HG03039 (cell line): Measurements from ENCODE around the gene CCDC90B.
A peak's percentile ranks its signal among the peaks of the same experiment; 100 is the strongest.
"Not testable (repeated sequence)": the region's sequence is repeated elsewhere in the genome, so short reads cannot be mapped to it uniquely, and the experiment has no call there.

Experiments
- ATAC-seq: cut with Tn5 transposase; IDR thresholded peaks from one replicate; pipeline ENCODE4 v1.9.1; 2021; ENCODE audit warnings: mild to moderate bottlenecking, moderate library complexity; ENCODE audit not compliant: unreplicated experiment

CCDC90B gene

DNA sequence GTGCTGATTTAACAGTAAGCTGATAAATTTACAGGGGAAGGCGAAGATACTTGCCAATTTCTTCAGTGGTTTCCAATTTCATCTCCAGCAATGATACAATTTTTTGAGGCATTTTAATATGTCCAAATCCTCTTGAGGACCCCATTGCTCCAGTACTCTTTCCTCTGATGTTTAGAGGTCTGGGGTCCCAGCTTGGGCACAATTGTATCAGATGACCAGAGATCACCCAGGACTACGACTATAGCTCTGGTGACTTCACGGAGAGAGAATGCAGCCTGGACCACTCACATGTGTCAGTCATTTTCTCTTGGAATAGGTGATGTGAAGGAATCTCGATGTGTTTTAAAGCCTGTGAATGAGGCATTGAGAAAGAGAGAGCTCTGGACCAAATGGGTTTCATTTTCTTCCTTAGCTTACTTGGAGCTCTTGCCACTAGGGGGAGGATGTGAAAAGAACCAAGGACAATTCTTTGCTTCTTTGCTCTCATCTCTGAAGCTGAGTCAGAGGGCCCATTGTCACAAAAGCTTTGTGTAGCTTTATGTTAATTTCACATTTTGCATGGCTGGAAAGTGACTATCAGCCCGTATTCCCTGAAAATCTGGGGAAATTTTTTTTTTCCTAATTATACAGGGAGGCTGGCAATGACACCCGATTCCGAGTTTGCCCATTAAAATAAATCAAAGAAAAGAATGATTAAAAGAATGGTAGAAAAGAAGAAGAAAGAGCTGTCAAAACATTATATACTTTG is 6.7 kb upstream of the CCDC90B start:
- peak; percentile 67 for ATAC-seq

DNA sequence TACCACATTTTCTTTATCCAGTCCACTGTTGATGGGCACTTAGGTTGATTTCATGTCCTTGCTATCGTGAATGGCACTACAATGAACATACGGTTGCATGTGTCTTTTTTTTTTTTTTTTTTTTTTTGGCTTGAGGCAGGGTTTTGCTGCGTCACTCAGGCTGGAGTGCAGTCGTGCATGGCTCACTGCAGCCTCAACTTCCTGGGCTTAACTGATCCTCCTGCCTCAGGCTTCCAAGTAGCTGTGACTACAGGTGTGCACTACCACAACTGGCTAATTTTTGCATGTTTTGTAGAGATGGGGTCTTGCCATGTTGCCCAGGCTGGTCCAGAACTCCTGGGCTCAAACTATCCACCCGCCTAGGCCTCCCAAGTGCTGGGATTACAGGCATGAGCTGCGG is 1.5 kb upstream of the CCDC90B start:
- ATAC-seq: no peak

DNA sequence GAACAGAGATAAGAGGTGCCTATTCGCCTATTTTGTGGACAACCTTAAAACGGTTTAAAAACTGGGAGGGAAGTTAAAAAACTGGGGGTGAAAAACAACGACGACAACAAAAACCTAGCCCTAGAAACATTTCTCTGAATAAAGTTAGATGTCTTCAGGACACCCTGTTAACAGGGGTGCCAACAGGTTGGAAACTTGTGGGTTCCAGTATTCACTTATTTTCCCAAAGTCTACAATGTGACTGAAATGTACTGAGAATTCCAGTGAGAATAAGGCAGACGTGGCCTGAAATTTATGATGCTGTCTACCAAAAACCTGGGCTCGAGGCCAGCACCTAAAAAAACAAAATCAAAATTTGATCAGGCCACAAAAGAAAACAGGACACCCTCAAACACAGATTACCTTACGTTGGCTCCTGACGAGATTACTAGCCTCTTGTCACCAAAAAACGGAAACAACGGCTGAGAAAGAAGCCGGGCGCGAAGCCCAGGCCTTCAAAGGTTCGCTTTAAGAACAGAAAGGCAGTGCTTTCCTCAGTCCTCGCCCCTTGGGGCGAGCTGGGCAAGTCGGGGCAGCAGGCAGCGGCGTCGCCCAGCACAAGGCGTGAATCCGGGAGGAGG is 906 bp downstream of the CCDC90B start:
- ATAC-seq: peak; percentile 31

DNA sequence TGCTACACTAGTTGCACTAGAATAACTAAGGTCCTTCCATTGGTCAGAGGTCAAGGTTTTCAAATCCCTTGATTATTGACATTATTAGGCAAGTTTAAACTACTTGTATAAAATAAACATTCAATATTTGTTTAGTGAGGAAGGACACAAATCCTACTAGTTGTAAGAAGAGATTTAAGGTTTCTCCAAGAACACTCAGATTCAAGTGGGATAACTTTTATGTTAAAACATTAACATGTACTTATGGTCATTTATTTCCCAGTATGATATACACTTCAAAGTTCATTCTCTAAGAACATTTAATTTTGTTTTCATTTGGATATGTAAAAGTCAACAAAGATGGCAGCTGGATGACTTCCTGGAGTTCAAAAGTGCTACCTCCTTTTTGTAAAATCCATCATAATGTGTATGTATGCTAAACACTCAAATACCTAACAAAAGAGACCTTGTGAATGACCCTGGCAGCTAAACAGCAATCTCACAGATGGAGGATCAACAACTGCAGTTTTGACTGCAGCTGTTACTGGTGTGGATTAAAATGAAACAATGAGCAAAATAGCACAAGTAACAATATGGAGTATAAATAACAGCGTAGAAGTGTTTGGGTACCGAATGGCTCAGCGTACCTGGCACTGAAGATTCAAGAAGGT is 1.5 kb downstream of the CCDC90B start:
- no peak for ATAC-seq

DNA sequence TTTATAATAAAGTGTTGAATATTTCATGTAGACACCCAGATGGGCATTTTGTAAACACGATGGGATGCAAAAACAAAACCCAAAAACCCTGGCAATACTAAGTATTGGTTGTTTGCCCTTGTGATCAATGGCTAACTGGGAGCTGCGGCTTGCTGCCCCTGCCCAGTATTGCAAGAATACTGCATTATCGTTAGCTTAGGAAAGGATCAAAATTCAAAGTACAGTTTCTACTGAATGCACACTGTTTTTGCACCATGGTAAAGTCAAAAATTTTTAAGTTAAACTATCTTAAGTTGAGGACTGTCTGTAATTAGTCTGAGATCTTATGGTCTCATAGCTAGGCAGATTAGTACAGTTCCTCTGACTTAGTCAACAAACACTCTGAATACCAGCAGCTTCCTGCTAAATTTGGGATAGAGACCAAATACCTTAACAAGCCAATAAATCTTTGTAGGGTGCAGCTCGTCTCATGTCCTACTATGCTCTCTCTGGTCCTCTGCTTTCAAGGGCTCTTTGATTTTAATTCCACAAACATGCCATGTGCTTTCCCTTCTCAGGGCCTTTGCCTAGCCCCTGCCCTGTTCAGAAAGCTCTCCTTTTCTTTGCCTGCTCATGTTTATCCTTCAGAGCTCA is 4.0 kb downstream of the CCDC90B start:
- no peak for ATAC-seq

DNA sequence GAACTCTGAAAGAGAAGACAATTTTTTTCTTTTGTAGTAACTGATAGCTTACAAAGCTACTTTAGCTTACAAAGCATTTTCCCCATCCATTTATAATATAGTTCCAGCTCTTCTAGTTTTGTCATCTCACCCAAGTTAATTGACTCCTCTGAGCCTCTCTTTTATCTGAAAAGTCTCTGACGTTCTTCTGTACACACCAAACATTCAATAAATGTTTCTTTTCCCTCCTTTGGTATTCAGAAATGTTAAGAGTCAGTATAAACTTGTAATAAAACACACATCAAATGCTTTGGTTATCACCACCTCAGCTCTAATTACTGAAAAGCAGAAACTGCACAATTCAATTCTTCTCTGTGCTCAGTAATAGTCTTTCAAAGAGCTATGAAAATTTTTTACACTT is 5.9 kb downstream of the CCDC90B start:
- ATAC-seq: no peak

DNA sequence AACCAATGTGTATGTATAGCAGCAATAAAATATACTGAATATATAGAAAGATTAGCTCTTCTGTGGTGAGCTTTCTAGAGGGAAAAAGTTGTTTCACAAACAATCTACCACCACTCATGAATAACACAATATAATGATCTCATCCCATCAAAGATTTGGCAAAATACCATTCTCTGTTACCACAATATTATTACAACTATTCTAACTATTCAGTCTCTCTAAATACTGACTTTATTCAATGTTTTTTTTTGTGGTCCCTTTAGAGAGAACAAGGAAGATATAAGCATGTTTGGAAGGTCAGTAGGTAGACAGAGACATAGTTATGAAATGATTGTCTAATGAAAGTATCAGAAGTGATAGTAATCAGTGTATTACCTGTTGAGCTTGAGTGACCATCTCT is 7.8 kb downstream of the CCDC90B start:
- ATAC-seq: no peak

DNA sequence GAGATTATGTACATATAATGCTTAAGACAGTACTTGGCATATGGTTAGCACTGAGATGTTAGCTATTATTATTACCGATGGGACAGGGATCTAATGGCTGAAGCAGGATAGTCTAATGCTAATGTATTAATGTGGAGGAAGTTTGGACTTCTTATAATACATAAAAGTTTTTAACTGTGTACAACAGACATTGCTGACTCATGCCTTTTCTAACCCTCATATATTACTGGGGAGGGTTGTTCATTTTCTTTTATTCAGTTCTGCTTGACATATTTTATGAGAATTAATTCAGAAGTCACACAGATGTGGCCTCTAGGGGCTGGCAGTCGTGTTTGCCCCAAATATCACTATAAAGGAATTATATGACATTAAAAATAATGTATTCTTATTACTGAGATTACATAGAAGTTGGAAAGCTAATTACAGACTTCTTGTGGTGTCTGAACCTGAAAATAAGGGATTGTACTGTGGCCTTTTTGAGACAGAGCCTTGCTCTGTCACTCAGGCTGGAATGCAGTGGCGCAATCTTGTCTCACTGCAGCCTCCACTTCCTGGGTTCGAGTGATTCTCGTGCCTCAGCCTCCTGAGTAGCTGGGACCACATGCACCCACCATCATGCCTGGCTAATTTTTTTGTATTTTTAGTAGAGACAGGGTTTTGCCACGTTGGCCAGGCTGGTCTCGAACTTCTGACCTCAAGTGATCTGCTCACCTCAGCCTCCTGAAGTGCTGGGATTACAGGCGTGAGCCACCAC is 10.1 kb downstream of the CCDC90B start:
- no peak for ATAC-seq

DNA sequence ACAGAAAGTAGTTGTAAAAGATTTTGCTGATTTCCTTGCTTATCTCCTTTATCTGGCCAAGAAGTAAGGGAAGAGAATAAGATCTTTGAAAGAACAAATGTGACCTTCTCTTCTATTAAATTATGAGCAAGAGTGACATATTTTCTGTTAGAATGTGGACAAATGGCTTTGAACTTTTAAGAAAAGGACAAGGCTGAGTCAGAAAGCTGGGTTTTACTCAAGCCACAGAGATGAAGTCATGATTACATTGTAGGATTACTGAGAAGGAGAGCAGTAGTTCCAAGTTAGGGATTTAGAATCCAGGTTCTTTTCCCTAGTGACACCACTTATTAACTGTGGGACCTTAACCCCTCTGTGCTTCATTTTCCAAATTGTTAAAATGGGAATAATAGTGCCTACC is 13.5 kb downstream of the CCDC90B start:
- no peak for ATAC-seq

DNA sequence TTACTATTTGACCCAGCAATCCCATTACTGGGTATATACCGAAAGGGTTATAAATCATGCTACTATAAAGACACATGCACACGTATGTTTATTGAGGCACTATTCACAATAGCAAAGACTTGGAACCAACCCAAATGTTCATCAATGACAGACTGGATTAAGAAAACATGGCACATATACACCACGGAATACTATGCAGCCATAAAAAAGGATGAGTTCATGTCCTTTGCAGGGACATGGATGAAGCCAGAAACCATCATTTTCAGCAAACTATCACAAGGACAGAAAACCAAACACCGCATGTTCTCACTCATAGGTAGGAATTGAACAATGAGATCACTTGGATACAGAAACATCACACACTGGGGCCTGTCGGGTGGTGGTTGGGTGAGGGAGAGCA is 14.4 kb downstream of the CCDC90B start:
- not testable (repeated sequence) for ATAC-seq

DNA sequence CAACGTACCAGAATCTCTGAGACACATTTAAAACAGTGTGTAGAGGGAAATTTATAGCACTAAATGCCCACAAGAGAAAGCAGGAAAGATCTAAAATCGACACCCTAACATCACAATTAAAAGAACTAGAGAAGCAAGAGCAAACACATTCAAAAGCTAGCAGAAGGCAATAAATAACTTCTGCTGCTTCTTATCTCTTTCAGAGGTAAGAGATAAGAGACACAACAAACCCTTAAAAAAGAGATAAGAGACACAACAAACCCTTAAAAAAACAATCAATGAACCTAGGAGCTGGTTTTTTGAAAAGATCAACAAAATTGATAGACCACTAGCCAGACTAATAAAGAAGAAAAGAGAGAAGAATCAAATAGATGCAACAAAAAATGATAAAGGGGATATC is 17.1 kb downstream of the CCDC90B start:
- not testable (repeated sequence) for ATAC-seq

DNA sequence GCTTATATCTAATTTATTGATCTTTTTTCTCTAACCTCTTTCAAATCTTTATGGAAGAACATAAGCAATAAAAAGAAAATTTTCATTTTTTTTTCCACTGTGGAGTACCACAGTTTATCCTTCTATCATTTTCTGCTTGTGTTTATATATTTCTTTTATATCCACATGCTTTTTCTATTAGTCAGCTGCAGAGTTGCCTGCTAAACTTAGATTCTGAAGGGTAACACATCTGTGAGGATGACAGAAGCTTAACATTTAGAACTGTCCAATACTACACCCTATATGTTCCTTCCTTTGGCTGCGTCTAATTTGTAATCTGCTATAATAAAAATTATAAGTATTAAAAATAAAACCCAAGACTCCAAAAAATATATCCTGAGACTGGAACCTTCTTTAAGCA is 20.8 kb downstream of the CCDC90B start:
- ATAC-seq: no peak

DNA sequence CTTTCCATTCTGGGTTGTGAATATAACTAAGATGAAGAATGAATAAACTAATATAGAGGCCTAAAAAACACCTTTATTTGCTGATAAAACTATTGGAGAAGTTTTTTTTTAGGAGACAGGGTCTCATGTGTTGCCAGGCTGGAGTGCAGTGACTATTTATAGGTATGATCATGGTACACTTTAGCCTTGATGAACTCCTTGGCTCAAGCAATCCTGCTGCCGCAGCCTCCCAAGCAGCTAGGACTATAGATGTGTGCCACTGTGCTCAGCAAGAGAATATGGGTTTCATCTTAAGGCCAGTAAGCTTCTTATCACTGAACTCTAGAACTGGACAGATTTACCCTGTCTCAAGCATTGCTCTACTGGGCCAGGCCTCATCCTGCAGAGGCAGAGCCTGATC is 26.6 kb downstream of the CCDC90B start:
- no peak for ATAC-seq

DNA sequence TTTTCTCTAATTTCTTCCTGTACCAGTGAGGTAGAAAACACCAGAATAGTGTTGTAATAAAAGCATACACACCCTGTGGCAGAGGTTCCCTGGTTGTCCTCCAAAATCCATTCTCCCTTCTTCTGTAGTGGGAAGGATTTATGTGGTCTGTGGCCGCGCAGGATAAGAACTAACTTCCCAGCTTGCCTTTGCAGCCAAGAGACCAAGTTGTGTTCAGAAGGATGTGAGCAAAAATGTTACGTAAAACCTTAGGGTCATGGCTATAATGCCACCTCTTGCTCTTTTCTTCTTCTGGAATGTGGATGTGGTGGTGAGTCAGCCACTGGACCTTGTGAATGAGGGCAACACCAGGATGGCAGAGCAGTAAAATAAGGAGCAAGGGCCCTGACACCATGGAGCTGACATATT is 28.4 kb downstream of the CCDC90B start:
- no peak for ATAC-seq

DNA sequence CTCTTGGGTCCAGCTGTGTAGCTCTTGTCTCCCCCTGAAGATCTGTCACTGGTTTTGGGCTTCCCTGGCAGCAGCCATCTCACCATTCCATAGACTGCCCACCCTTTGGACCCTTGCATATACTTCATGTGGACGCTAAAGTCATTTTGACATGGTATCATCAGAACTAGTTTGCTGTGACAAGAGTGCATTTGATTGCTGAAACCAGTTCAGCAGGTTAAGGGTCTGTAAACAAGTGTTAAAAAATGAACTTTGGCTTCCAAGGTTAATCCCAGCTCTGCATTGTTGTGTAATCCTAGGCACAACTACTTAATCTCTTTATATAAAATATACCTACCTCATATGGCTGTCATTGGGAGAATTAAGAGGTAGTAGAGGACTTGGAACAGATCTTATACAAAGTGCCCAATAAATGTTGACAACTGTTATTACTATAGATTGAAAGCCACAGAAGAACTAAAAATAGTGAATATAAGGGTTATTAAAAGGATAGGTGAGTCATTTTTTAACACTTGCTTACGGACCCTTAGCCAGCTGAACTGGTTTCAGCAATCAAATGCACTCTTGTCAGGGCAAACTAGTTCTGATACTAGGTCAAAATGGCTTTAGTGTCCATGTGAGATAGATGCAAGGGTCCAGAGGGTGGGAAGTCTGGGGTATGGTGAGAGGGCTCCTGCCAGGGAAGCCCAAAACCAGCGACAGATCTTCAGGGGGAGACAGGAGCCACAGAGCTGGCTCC is 29.4 kb downstream of the CCDC90B start:
- no peak for ATAC-seq

DNA sequence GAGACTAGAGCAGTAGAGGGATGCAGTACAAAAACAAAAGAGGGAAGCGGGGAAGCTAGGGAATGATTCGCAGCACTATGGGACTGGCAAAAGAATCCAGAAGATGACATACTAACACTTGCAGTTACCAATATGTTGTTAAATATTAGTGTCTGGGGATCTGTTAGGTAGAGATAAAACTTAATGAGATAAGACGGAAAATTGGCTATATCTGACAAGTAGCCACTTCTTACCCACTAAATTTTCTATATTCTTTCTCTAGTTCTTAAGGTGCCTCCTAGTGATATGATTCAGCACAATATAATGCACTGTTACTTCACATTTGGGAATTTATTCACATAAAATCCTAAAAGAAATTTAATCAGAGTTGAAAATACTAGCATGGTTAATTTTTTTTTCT is 30.8 kb downstream of the CCDC90B start:
- ATAC-seq: no peak

DNA sequence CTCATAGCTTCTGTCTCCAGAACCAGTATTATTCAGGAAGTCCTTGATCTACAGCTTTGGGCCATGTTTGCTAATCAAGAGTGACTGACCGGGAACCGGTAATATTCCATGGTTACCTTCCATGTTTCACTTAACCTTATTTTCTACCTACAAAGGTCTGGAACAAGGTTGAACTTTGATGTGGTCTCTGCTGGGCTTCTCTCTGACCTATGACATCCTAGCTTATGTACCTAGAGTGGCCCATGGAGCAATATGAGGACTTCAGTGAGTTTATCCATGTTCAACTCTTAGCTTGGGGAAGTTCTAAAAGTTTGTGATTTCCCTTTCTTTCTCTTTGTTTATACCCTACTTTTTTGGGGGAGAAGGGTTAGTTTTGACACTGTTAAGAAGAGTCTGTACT is 33.2 kb downstream of the CCDC90B start:
- no peak for ATAC-seq

DNA sequence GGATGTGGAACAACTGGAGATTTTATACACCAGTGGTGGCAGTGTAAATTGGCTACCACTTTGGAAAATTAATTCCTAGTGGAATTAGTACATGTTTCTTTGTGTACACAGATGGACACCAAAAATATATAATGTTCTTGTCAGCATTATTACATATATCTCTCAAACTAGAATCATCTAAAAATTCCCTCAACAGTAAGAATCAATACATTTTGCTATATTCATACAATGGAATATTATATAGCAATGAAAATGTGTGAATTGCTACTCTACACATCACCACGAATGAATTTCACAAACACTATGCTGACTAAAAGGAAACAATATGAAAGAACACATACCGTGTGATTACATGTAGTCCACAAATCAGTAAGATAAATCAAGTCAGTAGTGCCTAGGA is 33.9 kb downstream of the CCDC90B start:
- no peak for ATAC-seq

DNA sequence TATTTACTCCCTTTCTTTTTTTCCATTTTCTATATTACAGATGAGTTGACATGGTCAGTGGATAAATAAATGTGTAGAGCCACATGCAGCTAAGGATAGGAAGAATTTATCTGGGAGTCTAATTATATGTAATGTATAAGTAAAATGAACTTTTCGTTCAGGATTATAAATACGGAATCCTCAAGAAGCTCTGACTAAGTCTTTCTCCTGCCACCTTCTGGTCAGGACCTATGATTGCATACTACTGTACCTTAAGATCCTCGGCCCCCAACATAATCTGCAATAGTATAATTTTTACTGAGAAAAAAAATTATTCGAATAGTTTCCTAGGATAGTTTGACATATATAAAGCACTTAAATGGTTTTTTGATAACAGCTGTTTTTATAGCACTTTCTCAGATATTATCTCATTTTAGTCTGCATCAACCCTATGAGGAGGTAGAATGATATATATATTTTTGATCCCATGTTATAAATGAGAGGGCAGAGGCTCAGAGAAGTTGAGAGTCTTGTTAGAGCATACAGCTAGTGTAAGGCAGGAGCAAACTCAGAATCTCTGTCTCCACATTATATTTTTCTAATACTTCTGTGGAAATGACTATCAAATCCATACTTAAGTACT is 36.1 kb downstream of the CCDC90B start:
- peak; percentile 69 for ATAC-seq

DNA sequence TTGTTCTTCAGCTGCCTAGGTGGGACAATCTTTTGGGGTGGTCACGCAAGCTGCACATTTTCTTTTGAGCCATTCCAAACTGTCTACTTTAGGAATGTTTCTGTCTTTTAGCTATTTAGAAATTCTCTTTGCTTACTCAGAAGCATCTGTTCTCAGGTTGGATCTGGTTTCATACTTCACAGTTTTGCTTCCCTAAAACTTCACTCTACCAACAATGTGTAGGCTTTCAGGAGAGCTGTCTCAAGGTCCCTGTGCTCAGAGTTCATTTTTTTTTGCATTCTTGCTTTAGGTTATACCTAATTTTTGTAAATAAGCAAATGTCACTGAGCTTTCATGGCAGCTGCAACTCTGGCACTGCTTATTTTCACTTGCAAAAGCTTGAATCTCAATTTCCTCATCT is 36.7 kb downstream of the CCDC90B start:
- no peak for ATAC-seq
